Activated CD8-positive, alpha-beta T cell treated with anti-CD3 and anti-CD28 coated beads for 36 hours (primary cell): ENCODE data around the gene NGFR. TPM values are rescaled to one million over a fixed set of nuclear protein-coding genes. Genes with fewer than 3 reads are reported as not detected.

Experiments used
- ATAC-seq: fragments of 200-7000 bp; cut with Tn5 transposase; one replicate; pipeline ENCODE4 v1.10.0; 2021; ENCODE audit warnings: mild to moderate bottlenecking, moderate library complexity
- CTCF ChIA-PET: fragments of 350-600 bp; sonication (Branson Sonifier 250); formaldehyde crosslinking; loops from one replicate; lab custom pipeline; 2021; ENCODE audit warnings: antibody characterized with exemption; lab: Charles Lee
- POLR2A ChIA-PET: fragments of 350-600 bp; sonication (Branson Sonifier 250); formaldehyde crosslinking; loops from one replicate; lab custom pipeline; 2021; ENCODE audit warnings: antibody characterized with exemption; lab: Charles Lee
- DNase-seq: peaks from one replicate; pipeline ENCODE4 v3.0.0-alpha.2; 2020
- H3K27ac Mint-ChIP-seq: one replicate; pipeline ENCODE4 v1.8.0; 2021; ENCODE audit warnings: mild to moderate bottlenecking, mixed read lengths
- H3K27me3 Mint-ChIP-seq: one replicate; pipeline ENCODE4 v1.8.0; 2021; ENCODE audit warnings: mixed read lengths
- H3K36me3 Mint-ChIP-seq: one replicate; pipeline ENCODE4 v1.8.0; 2021; ENCODE audit warnings: low read depth, mixed read lengths
- H3K4me1 Mint-ChIP-seq: one replicate; pipeline ENCODE4 v1.8.0; 2021; ENCODE audit warnings: low read depth, mixed read lengths
- H3K4me3 Mint-ChIP-seq: one replicate; pipeline ENCODE4 v1.8.0; 2021; ENCODE audit warnings: mild to moderate bottlenecking, moderate library complexity, mixed read lengths
- H3K9me3 Mint-ChIP-seq: one replicate; pipeline ENCODE4 v1.8.0; 2021; ENCODE audit warnings: mixed read lengths
- CTCF ChIP-seq: fragments of 200-600 bp; IDR thresholded peaks from one replicate; pipeline ENCODE4 v1.8.0; 2022; ENCODE audit warnings: antibody characterized with exemption, mild to moderate bottlenecking
- intact Hi-C: fragments of 100-400 bp; cut with micrococcal nuclease; formaldehyde crosslinking; loops from one replicate; pipeline ENCODE4 v1.10.0; 2022
- total RNA-seq, 2 experiments: library from RNA; stranded (reverse); gene quantifications; one replicate each; pipeline ENCODE4 v1.2.3, GENCODE V29; 2021

Gene NGFR
- total RNA-seq, 2 experiments from 2014 or later, result 0.09 TPM; not detected in 1

DNA sequence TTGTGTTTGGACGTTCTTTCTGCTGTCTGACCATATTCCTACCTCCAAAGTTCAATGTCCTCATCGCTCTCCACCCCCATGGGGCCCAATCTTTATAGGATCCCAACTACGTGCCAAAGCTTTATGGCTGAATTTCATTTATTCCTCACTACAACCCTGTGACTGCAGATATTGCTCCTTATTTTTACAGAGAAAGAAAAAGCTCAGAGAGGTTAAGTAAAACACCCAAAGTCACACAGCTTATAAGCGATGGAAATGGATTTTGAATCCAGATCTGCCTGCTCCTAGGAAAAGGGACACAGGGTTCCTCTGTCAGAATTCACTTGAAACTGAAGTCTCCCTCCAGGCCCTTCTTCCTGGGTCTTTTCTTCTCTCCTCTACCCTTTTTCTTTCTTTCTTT is 9.3 kb downstream of the NGFR start:
- Mint-ChIP-seq H3K27me3 (peaks cover 51% of the 10 kb centered on the region), H3K4me3 (no peak overlapping the region)
- POLR2A ChIA-PET, result no interaction called here

GRCh38 chr17:49505854-49506253 is 10.8 kb downstream of the NGFR start:
- Mint-ChIP-seq H3K27me3 (peaks cover 41% of the 10 kb centered on the region), H3K4me1 (no peaks in the 10 kb centered on the region), H3K9me3 (no peaks in the 10 kb centered on the region), H3K36me3 (no peaks in the 10 kb centered on the region), H3K4me3 (no peak overlapping the region), H3K27ac (no peak overlapping the region)
- intact Hi-C loops, result no loop called here
- ChIA-PET POLR2A (no interaction called here), CTCF (interaction anchor here (1.2 kb wide), 1 partner anchor 9 kb away, joined by 6 read pairs; no protein-coding TSS in a partner anchor)
- ATAC-seq, result no peak
- no peak for TF ChIP-seq CTCF
- DNase-seq, result no peak

More for the DNA sequence above, 9.3 kb downstream of the NGFR start:
- Mint-ChIP-seq H3K9me3 (no peaks in the 10 kb centered on the region), H3K4me1 (no peaks in the 10 kb centered on the region), H3K27ac (no peak overlapping the region), H3K36me3 (no peaks in the 10 kb centered on the region)
- CTCF ChIA-PET, result no interaction called here
- ATAC-seq, result no peak
- no peak for DNase-seq
- intact Hi-C loops, result no loop called here
- TF ChIP-seq CTCF, result no peak

GRCh38 chr17:49506282-49506681 is 11.2 kb downstream of the NGFR start:
- DNase-seq (no peak), ATAC-seq (no peak)
- H3K36me3 Mint-ChIP-seq, result no peaks in the 10 kb centered on the region
- ChIA-PET CTCF (interaction anchor here (5.7 kb wide), 1 partner anchor 10 kb away, joined by 39 read pairs; the partner anchor contains the start of gene NGFR), POLR2A (no interaction called here)
- H3K4me3 Mint-ChIP-seq, result no peak overlapping the region
- no peak for TF ChIP-seq CTCF
- H3K27me3 Mint-ChIP-seq, result peaks cover 38% of the 10 kb centered on the region
- intact Hi-C loops, result no loop called here
- H3K27ac Mint-ChIP-seq, result no peak overlapping the region
- H3K4me1 Mint-ChIP-seq, result no peaks in the 10 kb centered on the region
- H3K9me3 Mint-ChIP-seq, result no peaks in the 10 kb centered on the region

- Mint-ChIP-seq H3K27ac (no peak overlapping the region), H3K4me3 (no peak overlapping the region), H3K4me1 (no peaks in the 10 kb centered on the region), H3K36me3 (no peaks in the 10 kb centered on the region), H3K27me3 (peaks cover 30% of the 10 kb centered on the region), H3K9me3 (no peaks in the 10 kb centered on the region)
- no peak for TF ChIP-seq CTCF
- POLR2A ChIA-PET, result no interaction called here
- CTCF ChIA-PET, result interaction anchor here (1.2 to 5.7 kb wide), 4 partner anchors 12 to 114 kb away, joined by 3 to 39 read pairs (median 5); partner anchors contain the start of gene NGFR
- DNase-seq (no peak), ATAC-seq (no peak)
- intact Hi-C loops, result no loop called here
These were observed 13.2 kb downstream of the NGFR start for GRCh38 chr17:49508061-49508865.
